Activated CD8-positive, alpha-beta T cell treated with anti-CD3 and anti-CD28 coated beads for 36 hours (primary cell): Measurements from ENCODE around the gene AK8. TPM values are rescaled to one million over a fixed set of nuclear protein-coding genes. Genes with fewer than 3 reads are reported as not detected.
A peak's percentile ranks its signal among the peaks of the same experiment; 100 is the strongest.

Experiments used
- ATAC-seq: fragments of 200-7000 bp; cut with Tn5 transposase; one replicate; pipeline ENCODE4 v1.10.0; 2021; ENCODE audit warnings: mild to moderate bottlenecking, moderate library complexity
- CTCF ChIA-PET: fragments of 350-600 bp; sonication (Branson Sonifier 250); formaldehyde crosslinking; loops from one replicate; lab custom pipeline; 2021; ENCODE audit warnings: antibody characterized with exemption; lab: Charles Lee
- POLR2A ChIA-PET: fragments of 350-600 bp; sonication (Branson Sonifier 250); formaldehyde crosslinking; loops from one replicate; lab custom pipeline; 2021; ENCODE audit warnings: antibody characterized with exemption; lab: Charles Lee
- DNase-seq: peaks from one replicate; pipeline ENCODE4 v3.0.0-alpha.2; 2020
- H3K27ac Mint-ChIP-seq: one replicate; pipeline ENCODE4 v1.8.0; 2021; ENCODE audit warnings: mild to moderate bottlenecking, mixed read lengths
- H3K27me3 Mint-ChIP-seq: one replicate; pipeline ENCODE4 v1.8.0; 2021; ENCODE audit warnings: mixed read lengths
- H3K36me3 Mint-ChIP-seq: one replicate; pipeline ENCODE4 v1.8.0; 2021; ENCODE audit warnings: low read depth, mixed read lengths
- H3K4me1 Mint-ChIP-seq: one replicate; pipeline ENCODE4 v1.8.0; 2021; ENCODE audit warnings: low read depth, mixed read lengths
- H3K4me3 Mint-ChIP-seq: one replicate; pipeline ENCODE4 v1.8.0; 2021; ENCODE audit warnings: mild to moderate bottlenecking, moderate library complexity, mixed read lengths
- H3K9me3 Mint-ChIP-seq: one replicate; pipeline ENCODE4 v1.8.0; 2021; ENCODE audit warnings: mixed read lengths
- intact Hi-C: fragments of 100-400 bp; cut with micrococcal nuclease; formaldehyde crosslinking; loops from one replicate; pipeline ENCODE4 v1.10.0; 2022
- total RNA-seq, 2 experiments: library from RNA; stranded (reverse); gene quantifications; one replicate each; pipeline ENCODE4 v1.2.3, GENCODE V29; 2021
- TF ChIP-seq, protein P1 (sequence below): fragments of 200-600 bp; IDR thresholded peaks from one replicate; pipeline ENCODE4 v1.8.0; 2022; ENCODE audit warnings: antibody characterized with exemption, mild to moderate bottlenecking

AK8 gene
- total RNA-seq, 2 experiments from 2014 or later: not detected

DNA sequence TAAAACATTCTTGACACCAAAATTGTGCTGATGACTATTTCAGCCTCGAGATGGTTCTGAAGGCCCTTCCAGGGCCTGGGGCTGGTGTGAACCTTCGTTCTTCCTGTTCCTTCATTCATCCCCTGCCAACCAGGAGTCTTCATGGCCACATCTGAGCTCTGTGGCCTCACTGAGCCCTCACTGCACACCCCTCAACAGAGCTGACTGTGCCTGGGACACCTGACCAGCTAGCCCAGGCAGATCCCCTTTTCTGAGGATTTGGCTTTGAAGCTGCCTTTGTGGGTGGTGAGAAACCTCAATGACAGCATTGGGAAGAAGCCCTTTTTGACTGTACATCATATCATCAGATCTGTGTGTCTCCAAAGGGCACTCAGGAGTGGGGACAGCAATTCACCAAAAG lies 13.8 kb downstream of the AK8 start:
- ChIA-PET CTCF (interaction anchor here (1.0 kb wide), 1 partner anchor 36 kb away, joined by 3 read pairs; no protein-coding TSS in a partner anchor), POLR2A (interaction anchor here (0.8 to 1.1 kb wide), 4 partner anchors 9 to 39 kb away, joined by 3 to 4 read pairs (median 3); no protein-coding TSS in a partner anchor)
- Mint-ChIP-seq H3K9me3 (no peaks in the 10 kb centered on the region), H3K36me3 (no peaks in the 10 kb centered on the region), H3K27ac (peak overlapping the region; percentile 44), H3K27me3 (no peaks in the 10 kb centered on the region), H3K4me3 (no peak overlapping the region), H3K4me1 (peaks cover 16% of the 10 kb centered on the region)
- intact Hi-C loops: no loop called here
- ATAC-seq (peak; percentile 66), DNase-seq (peak; percentile 37)
- TF ChIP-seq, protein P1, sequence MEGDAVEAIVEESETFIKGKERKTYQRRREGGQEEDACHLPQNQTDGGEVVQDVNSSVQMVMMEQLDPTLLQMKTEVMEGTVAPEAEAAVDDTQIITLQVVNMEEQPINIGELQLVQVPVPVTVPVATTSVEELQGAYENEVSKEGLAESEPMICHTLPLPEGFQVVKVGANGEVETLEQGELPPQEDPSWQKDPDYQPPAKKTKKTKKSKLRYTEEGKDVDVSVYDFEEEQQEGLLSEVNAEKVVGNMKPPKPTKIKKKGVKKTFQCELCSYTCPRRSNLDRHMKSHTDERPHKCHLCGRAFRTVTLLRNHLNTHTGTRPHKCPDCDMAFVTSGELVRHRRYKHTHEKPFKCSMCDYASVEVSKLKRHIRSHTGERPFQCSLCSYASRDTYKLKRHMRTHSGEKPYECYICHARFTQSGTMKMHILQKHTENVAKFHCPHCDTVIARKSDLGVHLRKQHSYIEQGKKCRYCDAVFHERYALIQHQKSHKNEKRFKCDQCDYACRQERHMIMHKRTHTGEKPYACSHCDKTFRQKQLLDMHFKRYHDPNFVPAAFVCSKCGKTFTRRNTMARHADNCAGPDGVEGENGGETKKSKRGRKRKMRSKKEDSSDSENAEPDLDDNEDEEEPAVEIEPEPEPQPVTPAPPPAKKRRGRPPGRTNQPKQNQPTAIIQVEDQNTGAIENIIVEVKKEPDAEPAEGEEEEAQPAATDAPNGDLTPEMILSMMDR: no peak

DNA sequence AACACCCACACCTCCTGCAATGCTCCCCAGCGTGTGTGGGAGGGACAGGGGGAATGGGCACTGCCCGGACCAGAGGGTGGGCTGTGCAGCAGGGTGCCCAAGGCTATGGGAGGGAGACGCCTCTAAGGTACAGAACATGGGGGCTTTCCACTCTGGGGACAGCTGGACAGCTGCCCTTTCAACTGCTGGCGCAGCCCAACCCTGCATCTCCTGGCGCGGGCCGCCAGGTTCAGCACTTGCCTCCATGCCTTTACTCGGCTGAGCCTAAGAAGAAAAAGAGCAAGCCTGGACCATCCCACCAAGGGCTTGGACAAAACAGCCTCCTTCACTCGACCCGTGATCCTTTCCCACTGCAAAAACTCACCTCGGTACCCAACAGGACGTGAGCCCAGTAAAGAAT lies 15.0 kb downstream of the AK8 start:
- no peak overlapping the region for H3K4me3 Mint-ChIP-seq
- DNase-seq: no peak
- no peaks in the 10 kb centered on the region for H3K36me3 Mint-ChIP-seq
- no peak for ATAC-seq
- no peak overlapping the region for H3K27ac Mint-ChIP-seq
- TF ChIP-seq, protein P1: no peak
- peaks cover 16% of the 10 kb centered on the region for H3K4me1 Mint-ChIP-seq
- POLR2A ChIA-PET: interaction anchor here (1.4 kb wide), 1 partner anchor 14 kb away, joined by 4 read pairs; no protein-coding TSS in a partner anchor
- H3K9me3 Mint-ChIP-seq: no peaks in the 10 kb centered on the region
- peaks cover 2% of the 10 kb centered on the region for H3K27me3 Mint-ChIP-seq
- intact Hi-C loops: no loop called here
- CTCF ChIA-PET: no interaction called here

GRCh38 chr9:132862533-132862932 lies 15.6 kb downstream of the AK8 start:
- ChIA-PET POLR2A (interaction anchor here (0.8 to 1.4 kb wide), 2 partner anchors 13 to 15 kb away, joined by 3 to 4 read pairs; no protein-coding TSS in a partner anchor), CTCF (no interaction called here)
- Mint-ChIP-seq H3K27me3 (peaks cover 2% of the 10 kb centered on the region), H3K4me1 (peaks cover 16% of the 10 kb centered on the region), H3K9me3 (no peaks in the 10 kb centered on the region), H3K27ac (peak overlapping the region; percentile 31), H3K4me3 (no peak overlapping the region), H3K36me3 (no peaks in the 10 kb centered on the region)
- TF ChIP-seq, protein P1: no peak
- ATAC-seq (peak; percentile 94), DNase-seq (peak; percentile 65)
- intact Hi-C loops: no loop called here

GRCh38 chr9:132861666-132862065 lies 16.4 kb downstream of the AK8 start:
- Mint-ChIP-seq H3K27ac (no peak overlapping the region), H3K4me1 (peaks cover 16% of the 10 kb centered on the region), H3K9me3 (no peaks in the 10 kb centered on the region), H3K36me3 (no peaks in the 10 kb centered on the region), H3K4me3 (no peak overlapping the region), H3K27me3 (peaks cover 2% of the 10 kb centered on the region)
- POLR2A ChIA-PET: no interaction called here
- intact Hi-C loops: no loop called here
- TF ChIP-seq, protein P1: no peak
- DNase-seq (no peak), ATAC-seq (no peak)
- CTCF ChIA-PET: interaction anchor here (0.7 to 1.3 kb wide), 2 partner anchors 12 to 40 kb away, joined by 3 to 4 read pairs; no protein-coding TSS in a partner anchor

DNA sequence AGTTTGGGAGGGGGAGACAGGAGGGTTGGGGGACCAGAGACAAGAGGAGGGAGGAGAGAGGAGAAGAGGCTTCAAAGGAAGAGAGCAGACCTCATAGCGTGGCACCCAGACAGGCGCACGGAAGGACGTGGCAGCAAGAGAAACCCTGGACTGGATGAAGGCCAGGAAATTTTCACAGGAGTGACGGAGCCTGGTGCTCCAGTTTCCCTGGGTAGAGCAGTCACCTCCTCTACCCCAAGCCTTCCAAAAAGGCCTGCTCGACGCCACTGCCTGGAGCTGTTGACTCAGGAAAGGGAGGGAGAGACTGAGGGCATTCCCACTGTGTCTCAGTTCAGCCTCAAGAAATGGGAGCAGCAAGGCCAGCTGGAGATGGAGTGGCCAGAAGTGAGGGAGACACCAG lies 19.3 kb downstream of the AK8 start:
- TF ChIP-seq, protein P1: no peak
- CTCF ChIA-PET: interaction anchor here (1.0 kb wide), 1 partner anchor 10 kb away, joined by 4 read pairs; no protein-coding TSS in a partner anchor
- H3K27ac Mint-ChIP-seq: no peak overlapping the region
- no peaks in the 10 kb centered on the region for H3K36me3 Mint-ChIP-seq
- peaks cover 14% of the 10 kb centered on the region for H3K4me1 Mint-ChIP-seq
- H3K4me3 Mint-ChIP-seq: no peak overlapping the region
- no peak for DNase-seq
- intact Hi-C loops: no loop called here
- no peak for ATAC-seq
- no peaks in the 10 kb centered on the region for H3K9me3 Mint-ChIP-seq
- peaks cover 2% of the 10 kb centered on the region for H3K27me3 Mint-ChIP-seq
- POLR2A ChIA-PET: no interaction called here
